ENCODE results near the gene UVRAG. TPM values are rescaled to one million over a fixed set of nuclear protein-coding genes. Genes with fewer than 3 reads are reported as not detected.
A peak's percentile ranks its signal among the peaks of the same experiment; 100 is the strongest.

UVRAG gene
- total RNA-seq, 1 experiment from 2014 or later = 31.3 TPM

DNA sequence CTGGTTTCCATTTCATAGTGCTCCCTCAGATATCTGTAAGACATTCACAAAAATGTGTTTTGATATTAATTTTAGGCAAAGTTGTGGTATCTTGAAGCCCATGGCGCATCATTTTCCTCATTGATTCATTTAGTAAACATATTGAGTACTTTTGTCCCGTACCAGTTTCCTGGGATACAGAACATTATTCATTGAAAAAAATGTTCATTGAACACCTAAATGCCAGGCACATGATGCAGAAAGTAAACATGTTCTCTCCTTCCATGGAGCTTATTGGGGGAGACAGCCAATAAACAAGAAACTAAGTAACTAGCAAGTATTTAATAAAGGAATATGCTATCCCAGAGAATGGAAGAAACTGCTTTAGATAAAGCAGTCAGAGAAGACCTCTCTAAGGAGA, 195.0 kb downstream of the UVRAG start:
- Mint-ChIP-seq H3K27ac (ENCODE audit: unreplicated experiment) (no peak overlapping the region), H3K9me3 (ENCODE audit: unreplicated experiment) (no peaks in the 10 kb centered on the region), H3K4me3 (ENCODE audit: unreplicated experiment) (no peak overlapping the region), H3K4me1 (ENCODE audit: low read depth, unreplicated experiment) (no peaks in the 10 kb centered on the region), H3K36me3 (ENCODE audit: insufficient read depth, unreplicated experiment) (peaks cover 14% of the 10 kb centered on the region), H3K27me3 (ENCODE audit: insufficient read depth, unreplicated experiment) (no peaks in the 10 kb centered on the region)
- H3K4me3 ChIP-seq (ENCODE audit: low read depth, low read length) = no peak overlapping the region
- DNase-seq = no peak
- no TSS peak for BruUV-seq (replicated peaks)
- intact Hi-C loops (cut with micrococcal nuclease; ENCODE audit: unreplicated experiment) = no loop called here
- H3K9me3 ChIP-seq = no peaks in the 10 kb centered on the region
- no peaks in the 10 kb centered on the region for H3K36me3 ChIP-seq (ENCODE audit: control insufficient read depth, insufficient read depth, low read length)
- ChIA-PET POLR2A (no interaction called here), CTCF (no interaction called here)
- TF ChIP-seq, protein P1, sequence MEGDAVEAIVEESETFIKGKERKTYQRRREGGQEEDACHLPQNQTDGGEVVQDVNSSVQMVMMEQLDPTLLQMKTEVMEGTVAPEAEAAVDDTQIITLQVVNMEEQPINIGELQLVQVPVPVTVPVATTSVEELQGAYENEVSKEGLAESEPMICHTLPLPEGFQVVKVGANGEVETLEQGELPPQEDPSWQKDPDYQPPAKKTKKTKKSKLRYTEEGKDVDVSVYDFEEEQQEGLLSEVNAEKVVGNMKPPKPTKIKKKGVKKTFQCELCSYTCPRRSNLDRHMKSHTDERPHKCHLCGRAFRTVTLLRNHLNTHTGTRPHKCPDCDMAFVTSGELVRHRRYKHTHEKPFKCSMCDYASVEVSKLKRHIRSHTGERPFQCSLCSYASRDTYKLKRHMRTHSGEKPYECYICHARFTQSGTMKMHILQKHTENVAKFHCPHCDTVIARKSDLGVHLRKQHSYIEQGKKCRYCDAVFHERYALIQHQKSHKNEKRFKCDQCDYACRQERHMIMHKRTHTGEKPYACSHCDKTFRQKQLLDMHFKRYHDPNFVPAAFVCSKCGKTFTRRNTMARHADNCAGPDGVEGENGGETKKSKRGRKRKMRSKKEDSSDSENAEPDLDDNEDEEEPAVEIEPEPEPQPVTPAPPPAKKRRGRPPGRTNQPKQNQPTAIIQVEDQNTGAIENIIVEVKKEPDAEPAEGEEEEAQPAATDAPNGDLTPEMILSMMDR (IDR thresholded peaks at IDR 0.05; ENCODE audit: insufficient read depth in 1 of 2, low read depth in 1 of 2, low read length in 1 of 2, severe bottlenecking in 1 of 2, unreplicated experiment in 1 of 2) = no peak
- no peaks in the 10 kb centered on the region for H3K4me1 ChIP-seq
- H3K27me3 ChIP-seq (replicated peaks; ENCODE audit: control insufficient read depth, insufficient read depth, low read length) = no peaks in the 10 kb centered on the region

- Histone ChIP-seq H3K4me1 (no peaks in the 10 kb centered on the region), H3K9me3 (no peaks in the 10 kb centered on the region), H3K36me3 (ENCODE audit: control insufficient read depth, insufficient read depth, low read length) (no peaks in the 10 kb centered on the region), H3K4me3 (ENCODE audit: low read depth, low read length) (no peak overlapping the region), H3K27me3 (replicated peaks; ENCODE audit: control insufficient read depth, insufficient read depth, low read length) (no peaks in the 10 kb centered on the region)
- no peaks in the 10 kb centered on the region for H3K27me3 Mint-ChIP-seq (ENCODE audit: insufficient read depth, unreplicated experiment)
- TF ChIP-seq, protein P1 (IDR thresholded peaks at IDR 0.05; ENCODE audit: insufficient read depth in 1 of 2, low read depth in 1 of 2, low read length in 1 of 2, severe bottlenecking in 1 of 2, unreplicated experiment in 1 of 2) = peak in 1 of 2 experiments; percentile 28
- ChIA-PET CTCF (no interaction called here), POLR2A (no interaction called here)
- DNase-seq = no peak
- no peaks in the 10 kb centered on the region for H3K4me1 Mint-ChIP-seq (ENCODE audit: low read depth, unreplicated experiment)
- peaks cover 7% of the 10 kb centered on the region for H3K36me3 Mint-ChIP-seq (ENCODE audit: insufficient read depth, unreplicated experiment)
- H3K27ac Mint-ChIP-seq (ENCODE audit: unreplicated experiment) = no peak overlapping the region
- no peaks in the 10 kb centered on the region for H3K9me3 Mint-ChIP-seq (ENCODE audit: unreplicated experiment)
- intact Hi-C loops (cut with micrococcal nuclease; ENCODE audit: unreplicated experiment) = no loop called here
- H3K4me3 Mint-ChIP-seq (ENCODE audit: unreplicated experiment) = no peak overlapping the region
- BruUV-seq (replicated peaks) = no TSS peak
These were observed 198.5 kb downstream of the UVRAG start for GRCh38 chr11:76013526-76013925.

DNA sequence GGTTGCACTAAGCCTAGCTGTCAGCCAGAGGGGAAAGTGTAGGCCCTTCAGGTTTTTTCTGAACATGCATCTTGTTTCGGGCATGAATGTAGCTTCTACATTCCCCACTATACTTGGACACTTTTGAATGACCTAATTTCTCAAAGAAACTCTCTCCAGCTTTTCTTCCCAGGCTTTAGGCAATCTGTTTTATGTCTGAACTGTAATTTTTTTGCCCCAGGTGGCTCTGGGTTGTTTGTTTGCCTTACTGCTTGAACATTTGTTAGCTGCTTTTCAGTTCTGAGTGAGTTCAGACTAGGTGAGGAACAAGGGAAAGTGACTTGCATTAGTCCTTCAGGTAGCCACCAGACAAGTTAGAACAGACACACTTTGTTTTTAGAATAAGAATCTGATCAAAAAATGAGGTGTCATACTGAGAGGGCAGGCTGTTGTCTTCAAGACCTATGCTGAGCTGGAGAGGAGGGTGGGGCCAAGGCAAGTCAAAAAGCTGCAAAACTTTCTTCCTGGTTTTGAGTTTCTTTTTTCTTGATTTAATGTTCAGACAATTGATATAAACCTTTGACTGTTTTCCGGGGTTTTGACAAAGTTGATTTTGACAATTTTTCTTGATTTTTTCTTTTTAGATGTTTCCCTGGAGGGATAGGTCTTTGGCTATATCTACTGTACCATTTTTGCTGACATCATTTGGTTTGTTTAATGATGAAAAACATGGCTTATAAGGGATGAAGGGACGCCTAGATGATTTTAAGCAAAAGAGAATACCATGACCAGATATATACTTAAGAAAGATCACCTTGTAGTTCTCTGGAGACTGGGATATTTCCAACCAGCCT, 208.4 kb downstream of the UVRAG start:
- Mint-ChIP-seq H3K27ac (ENCODE audit: unreplicated experiment) (no peak overlapping the region), H3K27me3 (ENCODE audit: insufficient read depth, unreplicated experiment) (no peaks in the 10 kb centered on the region), H3K9me3 (ENCODE audit: unreplicated experiment) (peaks cover 16% of the 10 kb centered on the region), H3K4me1 (ENCODE audit: low read depth, unreplicated experiment) (peaks cover 14% of the 10 kb centered on the region), H3K36me3 (ENCODE audit: insufficient read depth, unreplicated experiment) (no peaks in the 10 kb centered on the region), H3K4me3 (ENCODE audit: unreplicated experiment) (no peak overlapping the region)
- Histone ChIP-seq H3K9me3 (no peaks in the 10 kb centered on the region), H3K4me1 (no peaks in the 10 kb centered on the region), H3K36me3 (ENCODE audit: control insufficient read depth, insufficient read depth, low read length) (0 out of 2 replicates have a peak, but pooled peaks cover under 1% of the 10 kb centered on the region), H3K27me3 (replicated peaks; ENCODE audit: control insufficient read depth, insufficient read depth, low read length) (no peaks in the 10 kb centered on the region), H3K4me3 (ENCODE audit: low read depth, low read length) (no peak overlapping the region)
- intact Hi-C loops (cut with micrococcal nuclease; ENCODE audit: unreplicated experiment) = no loop called here
- POLR2A ChIA-PET = no interaction called here
- BruUV-seq (replicated peaks) = no TSS peak
- DNase-seq = no peak
- TF ChIP-seq, protein P1 (IDR thresholded peaks at IDR 0.05; ENCODE audit: insufficient read depth in 1 of 2, low read depth in 1 of 2, low read length in 1 of 2, severe bottlenecking in 1 of 2, unreplicated experiment in 1 of 2) = no peak
- CTCF ChIA-PET = interaction anchor here (1.2 kb wide), 1 partner anchor 185 kb away, joined by 4 read pairs; no protein-coding TSS in a partner anchor

All from Caco-2 (cell line).